Adipocyte (in vitro differentiated cells): Measurements from ENCODE around the gene SPRR2B.
"Not testable (repeated sequence)": the region's sequence is repeated elsewhere in the genome, so short reads cannot be mapped to it uniquely, and the experiment has no call there.

Experiments
- DNase-seq: peaks from one replicate; pipeline ENCODE4 v3.0.0-alpha.2; 2015; ENCODE audit warnings: low read depth
- H3K27me3 ChIP-seq: replicated peaks from 2 replicates; pipeline ENCODE4 v1.7.0; 2013; ENCODE audit warnings: mild to moderate bottlenecking, low read length, moderate library complexity; ENCODE audit not compliant: control insufficient read depth, insufficient read depth
- H3K36me3 ChIP-seq: 2 replicates; pipeline ENCODE4 v1.7.0; 2013; ENCODE audit warnings: low read length, mild to moderate bottlenecking, moderate library complexity; ENCODE audit not compliant: control insufficient read depth, insufficient read depth, severe bottlenecking
- H3K4me1 ChIP-seq: 2 replicates; pipeline ENCODE4 v1.7.0; 2013; ENCODE audit warnings: mild to moderate bottlenecking, low read length, moderate library complexity; ENCODE audit not compliant: control insufficient read depth, insufficient read depth
- H3K4me3 ChIP-seq: 2 replicates; pipeline ENCODE4 v1.7.0; 2013; ENCODE audit warnings: mild to moderate bottlenecking, low read length, moderate library complexity
- H3K9ac ChIP-seq: 2 replicates; pipeline ENCODE4 v1.7.0; 2013; ENCODE audit warnings: mild to moderate bottlenecking, low read length, moderate library complexity
- H3K9me3 ChIP-seq: 2 replicates; pipeline ENCODE4 v1.7.0; 2013; ENCODE audit warnings: mild to moderate bottlenecking, low read length, moderate library complexity; ENCODE audit not compliant: control insufficient read depth

SPRR2B gene

DNA sequence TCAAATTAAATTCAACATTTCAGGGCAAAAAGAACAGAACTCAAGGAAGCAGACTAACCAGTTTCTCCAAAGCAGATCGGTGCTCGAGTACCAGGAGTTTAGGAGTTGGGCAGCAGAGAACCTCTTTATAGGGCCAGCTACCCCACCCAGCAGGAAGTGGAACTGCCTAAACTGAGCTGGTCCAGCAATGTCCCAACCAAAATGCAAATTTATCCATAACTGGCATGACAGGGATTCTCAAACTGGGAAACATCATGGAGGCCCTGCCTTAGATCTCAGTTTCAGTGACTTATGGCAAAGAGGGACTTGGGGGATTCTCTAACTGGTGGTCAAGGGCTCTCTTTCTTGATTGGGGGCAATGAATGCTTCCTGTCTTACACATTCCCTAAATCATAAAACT, at the start of gene SPRR2B:
Gene SPRR2B, minus strand, starts transcription at position 101 of the 400 bp plus-strand sequence. CDS start 772 bp downstream, outside the sequence.
- Histone ChIP-seq H3K36me3 (no peaks in the 10 kb centered on the region), H3K4me1 (no peaks in the 10 kb centered on the region), H3K4me3 (no peak within 1 kb of the TSS), H3K9ac (no peak within 1 kb of the TSS), H3K9me3 (no peaks in the 10 kb centered on the region), H3K27me3 (peaks cover 2% of the 10 kb centered on the region)
- no peak for DNase-seq

DNA sequence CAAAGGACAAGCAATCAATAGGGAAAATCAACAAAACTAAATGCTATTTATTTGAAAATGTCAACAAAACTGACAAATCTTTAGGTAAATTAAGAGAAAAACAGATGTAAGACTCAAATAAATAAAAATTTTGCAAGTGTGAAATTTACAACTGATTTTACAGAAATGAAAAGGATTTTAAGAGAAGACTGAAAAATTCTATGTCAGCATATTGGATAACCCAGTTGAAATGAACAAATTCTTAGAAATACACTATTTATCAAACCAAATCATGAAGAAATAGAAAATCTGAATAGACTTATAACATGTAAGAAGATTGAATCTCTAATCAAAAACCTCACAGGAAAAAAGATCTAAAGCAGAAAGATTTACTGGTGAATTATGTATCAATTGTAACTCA, 49.5 kb upstream of the SPRR2B start:
- Histone ChIP-seq H3K27me3 (no peaks in the 10 kb centered on the region), H3K4me3 (no peak overlapping the region), H3K36me3 (no peaks in the 10 kb centered on the region), H3K4me1 (peaks cover 4% of the 10 kb centered on the region), H3K9ac (no peak overlapping the region), H3K9me3 (peaks cover 5% of the 10 kb centered on the region)
- no peak for DNase-seq

DNA sequence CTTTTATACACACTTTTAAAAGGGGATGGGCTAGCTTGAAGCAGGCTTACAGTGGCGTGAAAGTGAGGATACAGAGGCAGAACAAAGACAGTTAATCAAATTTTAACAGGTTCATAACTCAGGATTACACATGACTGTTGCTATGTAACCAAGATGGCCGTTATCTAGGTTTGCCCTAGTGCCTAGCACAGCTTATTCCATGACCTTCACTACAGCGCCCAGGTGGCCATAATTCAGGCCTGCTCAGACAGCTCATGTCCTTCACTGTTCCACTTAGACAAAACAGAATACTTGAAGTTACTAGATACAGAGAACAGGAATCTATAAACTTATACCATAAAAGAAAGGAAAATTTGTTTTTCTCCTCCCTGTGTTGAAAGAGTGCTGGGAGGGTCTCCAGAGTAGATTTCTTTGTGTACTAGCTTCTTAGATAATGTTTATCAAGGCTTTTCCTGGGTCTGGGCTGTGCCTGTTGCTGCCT, 48.1 kb upstream of the SPRR2B start:
- Histone ChIP-seq H3K4me1 (peaks cover 4% of the 10 kb centered on the region), H3K9ac (no peak overlapping the region), H3K4me3 (no peak overlapping the region), H3K27me3 (peaks cover 2% of the 10 kb centered on the region), H3K36me3 (no peaks in the 10 kb centered on the region), H3K9me3 (no peaks in the 10 kb centered on the region)
- no peak for DNase-seq

DNA sequence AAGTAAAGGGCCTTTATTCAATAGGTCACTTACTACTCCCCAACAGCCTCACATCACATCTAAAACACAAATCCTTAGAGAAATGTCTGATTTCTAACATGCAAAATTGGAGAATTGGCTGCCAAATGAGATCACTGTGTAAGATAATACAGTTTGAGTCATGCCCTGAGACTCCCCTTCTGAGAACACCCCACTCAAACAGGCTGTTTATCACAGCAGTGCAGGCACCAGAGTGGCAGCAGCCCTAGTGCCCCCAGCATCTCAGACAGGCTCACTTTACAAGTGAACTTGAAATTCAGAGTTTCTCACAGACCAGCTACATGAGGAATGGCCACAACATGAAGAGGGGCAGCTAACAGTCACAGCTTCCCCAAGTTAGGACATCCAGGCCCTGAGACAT, 43.9 kb upstream of the SPRR2B start:
- not testable (repeated sequence) for H3K9ac ChIP-seq, H3K9me3 ChIP-seq, H3K36me3 ChIP-seq, H3K27me3 ChIP-seq, H3K4me1 ChIP-seq, H3K4me3 ChIP-seq, DNase-seq

DNA sequence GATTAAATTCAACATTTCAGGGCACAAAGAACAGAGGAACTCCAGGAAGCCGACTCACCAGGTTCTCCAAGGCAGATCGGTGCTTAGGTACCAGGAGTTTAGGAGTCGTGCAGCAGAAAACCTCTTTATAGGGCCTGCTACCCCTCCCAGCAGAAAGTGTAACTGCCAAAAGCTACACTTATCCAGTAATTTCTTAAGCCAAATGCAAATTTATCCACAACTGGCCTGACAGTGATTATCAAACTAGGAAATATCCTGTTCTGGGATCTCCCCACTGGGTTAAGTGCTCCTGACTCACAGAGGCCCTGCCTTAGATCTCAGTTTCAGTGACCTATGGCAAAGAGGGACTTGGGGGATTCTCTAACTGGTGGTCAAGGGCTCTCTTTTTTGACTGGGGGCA, 42.0 kb upstream of the SPRR2B start, which contains the start of gene SPRR2F:
Gene SPRR2F, minus strand, starts transcription at position 101 of the 400 bp plus-strand sequence. CDS start 783 bp downstream, outside the sequence.
- no peak within 1 kb of the TSS for H3K4me3 ChIP-seq
- H3K27me3 ChIP-seq = peaks cover 2% of the 10 kb centered on the region
- H3K36me3 ChIP-seq = no peaks in the 10 kb centered on the region
- H3K9ac ChIP-seq = no peak within 1 kb of the TSS
- no peak for DNase-seq
- no peaks in the 10 kb centered on the region for H3K9me3 ChIP-seq
- H3K4me1 ChIP-seq = no peaks in the 10 kb centered on the region

DNA sequence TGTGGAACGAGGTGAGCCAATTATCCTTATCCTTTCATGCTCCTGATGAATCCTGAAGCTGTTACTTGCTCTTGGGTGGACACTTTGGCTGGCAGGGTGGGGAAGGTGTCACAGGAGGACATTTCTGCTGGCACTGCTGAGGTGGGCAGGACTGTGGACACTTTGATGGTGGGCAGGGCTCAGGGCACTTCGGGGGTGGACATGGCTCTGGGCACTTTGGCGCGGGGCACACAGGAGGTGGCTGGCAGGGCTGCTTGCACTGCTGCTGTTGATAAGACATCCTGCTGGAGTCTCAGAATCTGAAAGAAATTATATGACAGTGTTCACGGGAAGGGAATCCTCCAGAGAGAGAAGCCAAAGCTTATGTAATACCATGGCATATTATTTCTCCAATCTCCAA, 41.0 kb upstream of the SPRR2B start:
- DNase-seq, H3K9me3 ChIP-seq, H3K9ac ChIP-seq, H3K4me1 ChIP-seq, H3K4me3 ChIP-seq, H3K27me3 ChIP-seq, H3K36me3 ChIP-seq: not testable (repeated sequence)

DNA sequence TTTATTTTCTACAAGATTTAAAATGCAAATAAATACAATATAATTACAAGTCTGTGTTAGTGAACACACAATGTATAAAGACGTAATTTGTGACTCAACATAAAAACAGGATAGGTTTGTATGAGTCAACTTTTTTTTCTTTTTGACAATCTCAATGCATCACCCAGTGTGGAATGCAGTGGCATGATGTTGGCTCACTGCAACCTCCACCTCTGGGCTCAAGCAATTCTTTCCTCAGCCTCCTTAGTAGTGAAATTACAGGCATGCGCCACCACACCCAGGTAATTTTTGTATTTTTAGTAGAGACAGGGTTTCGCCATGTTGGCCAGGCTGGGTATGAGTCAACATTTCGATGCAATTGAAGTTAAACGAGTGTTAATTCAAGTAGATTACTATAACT, 28.8 kb upstream of the SPRR2B start:
- Histone ChIP-seq H3K4me3 (no peak overlapping the region), H3K36me3 (no peaks in the 10 kb centered on the region), H3K9me3 (peaks cover 3% of the 10 kb centered on the region), H3K4me1 (no peaks in the 10 kb centered on the region), H3K9ac (no peak overlapping the region), H3K27me3 (no peaks in the 10 kb centered on the region)
- DNase-seq = no peak

DNA sequence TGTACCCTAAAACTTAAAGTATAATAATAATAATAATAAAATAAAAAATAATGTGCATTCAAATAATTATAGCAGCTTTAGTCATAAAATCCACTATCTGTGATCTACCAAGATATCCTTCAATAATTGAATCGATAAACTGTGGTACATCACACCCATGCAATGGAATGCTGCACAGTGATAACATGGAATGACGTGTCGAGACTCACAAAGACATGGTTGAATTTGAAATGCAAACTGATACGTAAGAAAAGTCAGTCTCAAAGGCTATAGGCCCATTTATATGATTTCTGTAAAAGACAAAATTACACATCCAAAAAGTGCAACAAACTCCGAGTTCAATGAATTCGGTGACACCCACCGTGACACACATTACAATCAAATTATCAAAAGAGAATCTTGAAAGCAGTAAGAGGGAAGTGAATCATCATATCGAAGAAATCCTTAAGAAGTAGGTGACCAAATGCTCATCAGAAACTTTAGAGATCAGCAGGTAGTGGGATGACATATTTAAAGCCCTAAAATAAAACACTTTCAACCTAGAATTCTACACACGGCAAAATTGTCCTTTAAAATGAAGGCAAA, 28.1 kb upstream of the SPRR2B start:
- Histone ChIP-seq H3K9ac (no peak overlapping the region), H3K4me3 (no peak overlapping the region)

DNA sequence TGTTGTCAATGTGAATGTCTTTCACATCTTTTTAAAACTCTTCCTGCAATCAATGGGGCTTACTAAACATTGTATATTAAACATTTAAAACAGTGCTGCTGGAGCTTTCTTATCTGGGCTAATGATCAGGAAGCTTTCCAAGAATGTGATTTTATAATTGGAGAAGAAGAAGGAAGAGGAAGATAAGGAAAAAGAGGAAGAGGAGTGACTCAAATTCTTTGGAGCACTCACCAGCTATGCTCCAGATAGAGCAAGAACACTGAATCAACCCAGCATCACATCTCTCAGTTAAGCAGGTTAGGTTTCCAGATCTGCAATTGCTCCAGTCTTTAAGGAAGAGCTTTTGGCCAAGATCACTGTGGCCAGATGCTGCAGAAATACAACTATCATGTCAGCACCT, 24.4 kb upstream of the SPRR2B start:
- no peak for DNase-seq
- no peak overlapping the region for H3K9ac ChIP-seq
- H3K27me3 ChIP-seq = no peaks in the 10 kb centered on the region
- no peaks in the 10 kb centered on the region for H3K4me1 ChIP-seq
- H3K36me3 ChIP-seq = no peaks in the 10 kb centered on the region
- no peak overlapping the region for H3K4me3 ChIP-seq
- H3K9me3 ChIP-seq = no peaks in the 10 kb centered on the region

More for the DNA sequence above, 28.1 kb upstream of the SPRR2B start:
- no peak for DNase-seq
- H3K4me1 ChIP-seq = no peaks in the 10 kb centered on the region
- no peaks in the 10 kb centered on the region for H3K36me3 ChIP-seq
- H3K9me3 ChIP-seq = no peaks in the 10 kb centered on the region
- no peaks in the 10 kb centered on the region for H3K27me3 ChIP-seq

DNA sequence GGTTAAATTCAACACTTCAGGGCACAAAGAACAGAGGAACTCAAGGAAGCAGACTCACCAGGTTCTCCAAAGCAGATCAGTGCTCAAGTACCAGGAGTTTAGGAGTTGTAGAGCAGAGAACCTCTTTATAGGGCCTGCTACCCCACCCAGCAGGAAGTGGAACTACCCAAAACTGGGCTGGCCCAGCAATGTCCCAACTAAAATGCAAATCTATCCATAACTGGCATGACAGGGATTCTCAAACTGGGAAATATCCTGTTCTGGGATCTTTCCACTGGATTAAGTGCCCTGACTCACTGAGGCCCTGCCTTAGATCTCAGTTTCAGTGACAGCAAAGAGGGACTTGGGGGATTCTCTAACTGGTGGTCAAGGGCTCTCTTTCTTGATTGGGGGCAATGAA, 23.0 kb upstream of the SPRR2B start, which contains the start of gene SPRR2E:
Gene SPRR2E, minus strand, starts transcription at position 101 of the 400 bp plus-strand sequence. CDS start 775 bp downstream, outside the sequence.
- H3K4me3 ChIP-seq = no peak within 1 kb of the TSS
- H3K27me3 ChIP-seq = no peaks in the 10 kb centered on the region
- no peaks in the 10 kb centered on the region for H3K4me1 ChIP-seq
- no peak within 1 kb of the TSS for H3K9ac ChIP-seq
- no peaks in the 10 kb centered on the region for H3K36me3 ChIP-seq
- no peaks in the 10 kb centered on the region for H3K9me3 ChIP-seq
- DNase-seq = no peak

DNA sequence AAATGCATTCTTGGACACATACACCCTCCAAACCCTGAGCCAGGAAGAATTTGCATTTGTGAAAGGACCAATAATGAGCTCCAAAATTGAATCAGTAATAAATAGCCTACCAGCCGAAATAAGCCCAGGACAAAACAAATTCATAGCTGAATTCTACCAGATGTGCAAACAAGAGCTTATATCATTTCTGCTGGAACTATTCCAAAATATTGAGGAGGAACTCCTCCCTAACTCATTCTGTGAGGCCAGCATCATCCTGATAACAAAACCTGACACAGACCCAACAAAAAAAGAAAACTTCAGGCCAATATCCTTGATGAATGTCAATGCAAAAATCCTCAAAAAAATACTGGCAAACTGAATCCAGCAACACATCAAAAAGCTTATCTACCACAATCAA, 16.2 kb upstream of the SPRR2B start:
- DNase-seq = no peak
- Histone ChIP-seq H3K4me1 (no peaks in the 10 kb centered on the region), H3K4me3 (no peak overlapping the region), H3K9ac (no peak overlapping the region), H3K36me3 (no peaks in the 10 kb centered on the region), H3K27me3 (no peaks in the 10 kb centered on the region), H3K9me3 (peaks cover 9% of the 10 kb centered on the region)

DNA sequence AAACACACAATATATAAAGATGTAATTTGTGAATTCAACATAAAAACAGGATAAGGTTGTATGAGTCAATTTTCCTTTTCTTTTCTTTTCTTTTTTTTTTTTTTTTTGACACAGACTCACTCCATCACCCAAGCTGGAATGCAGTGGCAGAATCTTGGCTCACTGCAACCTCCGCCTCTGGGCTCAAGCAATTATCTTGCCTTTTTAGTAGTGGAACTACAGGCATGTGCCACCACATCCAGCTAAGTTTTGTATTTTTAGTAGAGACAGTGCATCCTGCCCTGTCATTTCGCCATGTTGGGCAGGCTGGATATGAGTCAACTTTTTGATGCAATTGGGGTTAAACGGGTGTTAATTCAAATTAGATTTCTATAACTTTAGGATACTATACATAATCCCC, 10.3 kb upstream of the SPRR2B start:
- Histone ChIP-seq H3K36me3 (no peaks in the 10 kb centered on the region), H3K9me3 (peaks cover 13% of the 10 kb centered on the region)
- DNase-seq = no peak

More for the DNA sequence above, 10.3 kb upstream of the SPRR2B start:
- Histone ChIP-seq H3K4me3 (no peak overlapping the region), H3K27me3 (no peaks in the 10 kb centered on the region), H3K4me1 (no peaks in the 10 kb centered on the region), H3K9ac (no peak overlapping the region)
